HG03378 (cell line): ENCODE results near the gene PPP2R2D.
"Not testable (repeated sequence)": the region's sequence is repeated elsewhere in the genome, so short reads cannot be mapped to it uniquely, and the experiment has no call there.

Source experiments
- ATAC-seq: cut with Tn5 transposase; IDR thresholded peaks from one replicate; pipeline ENCODE4 v1.9.1; 2021; ENCODE audit warnings: mild to moderate bottlenecking, moderate library complexity; ENCODE audit not compliant: unreplicated experiment

Gene PPP2R2D

DNA sequence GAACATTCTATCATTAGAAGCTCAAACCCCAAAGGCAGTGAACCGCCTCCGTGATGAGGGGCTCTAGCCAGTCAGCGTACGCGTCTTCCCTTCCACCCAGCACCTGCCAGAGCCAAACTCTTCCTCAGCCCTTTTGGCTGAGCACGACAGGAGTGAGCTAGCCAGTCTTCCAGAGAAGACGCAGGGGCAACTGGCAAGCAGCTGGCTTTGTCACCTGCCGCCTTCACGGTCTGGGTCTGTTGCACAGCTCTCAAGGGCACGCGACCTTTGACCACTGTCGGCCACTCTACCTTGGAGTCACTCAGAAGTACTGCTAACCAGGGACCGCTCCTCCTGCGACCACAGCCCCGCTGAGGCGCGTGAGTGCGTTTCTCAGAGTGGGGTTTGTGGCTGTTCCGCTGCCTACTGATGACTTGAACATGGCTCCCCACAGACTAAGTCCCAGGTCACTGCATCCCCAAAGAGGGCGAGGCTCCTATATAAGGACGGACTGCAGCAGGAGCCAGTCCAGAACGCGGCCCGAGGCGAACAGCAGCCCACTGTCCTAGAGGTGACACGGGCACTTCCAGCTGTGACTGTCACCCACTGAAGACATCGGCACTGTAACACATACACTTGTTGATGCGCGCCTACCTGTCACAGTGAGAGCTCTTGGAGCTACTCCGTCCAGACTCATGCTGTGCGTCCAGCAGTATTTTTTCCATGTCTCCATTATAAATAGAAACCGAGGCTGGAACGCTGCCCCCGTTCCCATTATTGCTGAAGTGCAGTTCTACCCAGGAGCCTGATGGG, 72.5 kb downstream of the PPP2R2D start:
- ATAC-seq: no peak

DNA sequence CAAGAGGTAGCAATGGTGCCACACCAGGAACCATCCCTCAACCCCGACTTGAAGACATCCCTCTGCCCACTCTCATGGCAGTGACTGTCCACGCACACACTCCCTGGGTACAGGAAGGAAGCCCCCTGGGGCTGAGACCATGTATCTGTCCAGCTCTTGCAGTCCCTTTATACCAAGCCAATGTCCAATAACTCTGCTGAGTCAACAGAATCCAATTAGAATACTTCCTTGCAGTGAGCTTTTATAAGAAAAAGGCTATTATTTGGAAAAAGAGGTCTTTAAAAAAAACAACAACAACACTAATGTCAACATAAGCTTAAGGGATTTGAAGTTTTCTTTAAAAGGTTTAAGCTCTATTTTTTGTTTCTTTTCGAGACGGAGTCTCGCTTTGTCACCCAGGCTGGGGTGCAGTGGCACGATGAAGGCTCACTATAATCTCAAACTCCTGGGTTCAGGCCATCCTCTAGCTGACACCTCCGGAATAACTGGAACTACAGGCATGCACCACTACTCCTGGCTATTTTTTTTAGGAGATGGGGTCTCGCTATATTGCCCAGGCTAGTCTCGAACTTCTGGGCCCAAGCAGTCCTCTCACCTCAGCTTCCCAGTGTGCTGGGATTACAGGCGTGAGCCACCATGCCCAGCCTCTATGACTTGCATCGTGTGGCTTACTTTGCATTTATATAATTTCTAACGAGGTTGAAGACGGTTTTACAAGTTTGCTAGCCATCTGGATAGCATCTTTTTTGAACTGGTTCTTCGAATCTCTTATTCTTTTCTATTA, 73.4 kb downstream of the PPP2R2D start:
- ATAC-seq: no peak

DNA sequence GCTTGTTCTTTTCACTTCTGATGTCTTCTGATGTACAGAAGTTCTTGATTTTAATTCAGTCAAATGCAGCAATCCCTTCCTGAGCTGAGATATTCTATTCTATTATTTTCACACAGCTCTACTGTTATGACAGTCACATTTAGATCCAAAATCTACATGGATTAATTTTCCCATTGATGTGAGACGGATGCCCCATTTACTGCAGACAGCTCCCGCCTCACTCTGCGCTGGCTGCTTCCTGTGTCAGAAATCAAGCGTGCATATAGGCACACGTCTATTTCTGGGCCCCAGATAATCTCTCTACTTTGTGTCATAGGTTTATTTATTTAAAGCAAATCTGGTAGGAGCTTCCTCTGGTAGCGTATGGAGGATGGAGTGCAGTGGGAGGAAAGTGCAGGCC, 74.2 kb downstream of the PPP2R2D start:
- no peak for ATAC-seq

DNA sequence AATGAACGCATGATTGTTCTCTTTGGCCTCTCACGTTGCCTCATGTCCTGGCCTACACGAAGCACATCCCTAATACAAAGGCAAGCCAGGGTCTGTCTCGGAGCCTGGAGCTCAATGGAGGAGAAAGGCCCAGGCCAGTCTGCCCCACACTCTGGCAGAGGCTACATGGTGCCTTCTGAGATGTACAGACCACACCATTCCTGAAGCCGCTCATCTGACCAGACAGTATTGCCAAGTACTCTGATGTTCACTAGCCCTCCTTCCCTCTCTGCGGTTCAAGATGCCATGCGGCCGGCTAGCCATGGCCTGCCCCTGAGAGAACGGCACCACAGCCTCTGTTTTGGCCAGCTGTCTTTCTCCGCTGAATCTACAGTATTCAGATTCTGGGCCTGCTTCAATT, 75.0 kb downstream of the PPP2R2D start:
- ATAC-seq: no peak

GRCh38 chr10:131977323-131978096, 76.7 kb downstream of the PPP2R2D start:
- ATAC-seq: no peak

- ATAC-seq: no peak
Observed at GRCh38 chr10:131978366-131978765, 77.6 kb downstream of the PPP2R2D start.

GRCh38 chr10:131978851-131979250, 78.0 kb downstream of the PPP2R2D start:
- ATAC-seq: no peak

- no peak for ATAC-seq
Observed at GRCh38 chr10:131979336-131979735, 78.5 kb downstream of the PPP2R2D start.

GRCh38 chr10:131979821-131980270, 79.0 kb downstream of the PPP2R2D start:
- no peak for ATAC-seq

GRCh38 chr10:131980321-131980720, 79.5 kb downstream of the PPP2R2D start:
- ATAC-seq: no peak

DNA sequence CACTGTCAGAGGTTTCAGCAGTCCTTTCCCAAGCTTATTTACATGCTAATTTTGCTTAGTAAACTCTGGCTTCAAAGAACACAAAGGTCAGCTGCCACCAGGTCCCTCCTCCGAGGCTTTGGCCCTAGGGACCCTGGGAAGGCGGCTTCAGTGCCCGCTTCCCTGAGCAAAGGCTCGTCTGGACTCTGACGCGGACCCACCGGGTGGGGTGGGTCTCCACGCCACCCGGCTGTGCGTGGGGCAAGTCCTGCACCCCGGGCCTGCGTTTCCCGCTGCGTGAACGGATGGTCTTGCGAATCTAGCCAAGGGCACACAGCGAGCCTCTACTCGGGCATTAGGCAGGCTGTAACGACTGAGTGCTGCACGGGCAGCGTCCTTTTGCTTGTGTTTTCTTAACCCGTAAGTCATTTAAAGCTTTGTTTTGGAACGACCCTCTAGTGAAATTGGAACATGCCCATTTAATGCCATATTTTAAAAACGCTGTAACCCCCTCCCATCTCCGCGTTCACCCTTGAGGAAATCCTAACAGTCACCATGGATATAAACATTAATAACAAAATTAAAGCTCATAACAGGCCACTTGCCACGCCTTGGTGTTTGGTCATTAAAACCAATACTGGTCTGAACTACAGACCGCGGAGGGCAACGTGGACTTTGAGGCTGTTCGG, 80.1 kb downstream of the PPP2R2D start:
- ATAC-seq: no peak

DNA sequence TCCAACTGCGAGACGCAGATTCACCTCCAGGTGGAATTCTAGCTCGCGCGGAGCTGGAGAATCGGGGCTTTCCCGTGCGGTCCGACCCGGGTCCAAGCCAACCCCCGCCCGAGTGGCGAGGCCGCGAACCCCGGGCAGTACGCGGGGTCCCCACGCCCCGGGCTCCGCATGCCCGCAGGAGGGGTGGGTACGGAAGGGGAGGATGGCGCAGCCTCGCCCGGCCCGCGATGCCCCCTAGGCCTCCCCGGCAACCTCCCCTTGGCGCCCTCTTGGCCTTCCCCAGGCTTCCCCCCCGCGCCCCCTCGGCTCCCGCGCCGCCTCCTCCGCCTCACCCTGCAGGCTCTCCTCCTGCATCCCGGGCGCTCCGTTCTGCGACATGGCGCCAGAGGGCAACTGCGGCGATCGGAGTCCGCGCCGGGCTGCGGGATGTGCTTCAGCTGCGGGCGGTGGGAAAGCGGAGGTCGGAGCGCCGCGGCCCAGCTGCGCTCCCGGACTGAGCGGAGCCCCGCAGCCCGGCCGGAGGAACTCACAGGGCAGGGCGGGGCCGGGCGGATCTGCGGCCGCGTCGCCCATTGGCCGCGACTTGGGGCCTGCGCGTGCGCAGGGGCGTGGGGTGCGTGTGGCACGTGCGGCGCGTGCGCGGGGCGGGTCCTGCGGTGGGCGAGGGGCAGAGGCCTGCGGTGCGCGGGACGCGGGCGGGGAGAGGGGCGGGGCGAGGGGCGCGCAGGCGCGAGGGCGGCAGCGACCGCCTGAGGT, 80.8 kb downstream of the PPP2R2D start, which contains the start of gene BNIP3:
TSS of gene BNIP3 (minus strand) at position 495 of the 756 bp plus-strand sequence. CDS start at position 378, 117 bp downstream.
- ATAC-seq: peak; percentile 68

- ATAC-seq: peak; percentile 27
Observed at GRCh38 chr10:131982185-131982756, 81.5 kb downstream of the PPP2R2D start.

DNA sequence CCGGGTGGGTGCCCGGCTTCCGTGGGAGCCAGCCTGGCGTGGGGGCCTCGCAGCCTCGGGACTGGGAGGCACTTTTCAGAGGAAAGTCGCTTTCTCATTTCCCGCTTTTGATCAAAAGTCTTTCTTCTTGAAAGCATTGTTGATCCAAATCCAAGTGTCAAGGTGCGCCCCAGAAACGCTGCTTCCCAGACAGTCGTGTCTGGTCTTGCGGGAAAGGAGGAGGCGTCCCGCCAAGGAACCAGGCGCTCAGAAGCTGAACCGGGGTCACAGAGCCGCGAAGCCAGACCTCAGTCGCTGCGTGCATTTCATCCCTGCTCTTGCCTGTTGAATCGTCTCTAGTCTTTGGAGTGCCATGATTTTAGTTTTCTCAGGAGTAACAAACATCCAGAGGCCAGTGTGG, 82.0 kb downstream of the PPP2R2D start:
- ATAC-seq: no peak

- ATAC-seq: no peak
Observed at GRCh38 chr10:131983780-131984179, 83.0 kb downstream of the PPP2R2D start.

DNA sequence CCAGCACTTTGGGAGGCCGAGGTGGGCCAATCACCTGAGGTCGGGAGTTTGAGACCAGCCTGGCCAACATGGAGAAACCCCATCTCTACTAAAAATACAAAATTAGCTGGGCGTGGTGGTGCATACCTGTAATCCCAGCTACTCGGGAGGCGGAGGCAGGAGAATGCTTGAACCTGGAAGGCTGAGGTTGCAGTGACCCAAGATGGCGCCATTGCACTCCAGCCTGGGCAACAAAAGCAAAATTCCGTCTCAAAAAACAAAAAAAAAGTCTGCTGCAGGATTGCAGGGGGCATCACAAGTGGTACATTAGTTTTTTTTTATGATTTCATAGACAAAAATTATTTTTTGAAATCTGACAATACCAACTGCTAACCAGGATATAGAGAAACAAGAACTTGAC, 86.0 kb downstream of the PPP2R2D start:
- not testable (repeated sequence) for ATAC-seq

DNA sequence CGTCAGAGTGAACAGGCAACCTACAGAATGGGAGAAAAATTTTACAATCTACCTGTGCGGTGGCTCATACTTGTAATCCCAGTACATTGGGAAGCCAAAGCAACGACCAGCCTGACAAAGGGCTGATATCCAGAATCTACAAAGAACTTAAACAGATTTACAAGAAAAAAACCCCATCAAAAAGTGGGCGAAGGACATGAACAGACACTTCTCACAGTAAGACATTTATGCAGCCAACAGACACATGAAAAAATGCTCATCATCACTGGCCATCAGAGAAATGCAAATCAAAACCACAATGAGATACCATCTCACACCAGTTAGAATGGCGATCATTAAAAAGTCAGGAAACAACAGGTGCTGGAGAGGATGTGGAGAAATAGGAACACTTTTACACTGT, 86.5 kb downstream of the PPP2R2D start:
- ATAC-seq: not testable (repeated sequence)

DNA sequence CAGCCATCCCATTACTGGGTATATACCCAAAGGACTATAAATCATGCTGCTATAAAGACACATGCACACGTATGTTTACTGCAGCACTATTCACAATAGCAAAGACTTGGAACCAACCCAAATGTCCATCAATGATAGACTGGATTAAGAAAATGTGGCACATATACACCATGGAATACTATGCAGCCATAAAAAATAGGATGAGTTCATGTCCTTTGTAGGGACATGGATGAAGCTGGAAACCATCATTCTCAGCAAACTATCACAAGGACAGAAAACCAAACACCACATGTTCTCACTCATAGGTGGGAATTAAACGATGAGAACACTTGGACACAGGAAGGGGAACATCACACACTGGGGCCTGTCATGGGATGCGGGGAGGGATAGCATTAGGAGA, 87.0 kb downstream of the PPP2R2D start:
- ATAC-seq: not testable (repeated sequence)

DNA sequence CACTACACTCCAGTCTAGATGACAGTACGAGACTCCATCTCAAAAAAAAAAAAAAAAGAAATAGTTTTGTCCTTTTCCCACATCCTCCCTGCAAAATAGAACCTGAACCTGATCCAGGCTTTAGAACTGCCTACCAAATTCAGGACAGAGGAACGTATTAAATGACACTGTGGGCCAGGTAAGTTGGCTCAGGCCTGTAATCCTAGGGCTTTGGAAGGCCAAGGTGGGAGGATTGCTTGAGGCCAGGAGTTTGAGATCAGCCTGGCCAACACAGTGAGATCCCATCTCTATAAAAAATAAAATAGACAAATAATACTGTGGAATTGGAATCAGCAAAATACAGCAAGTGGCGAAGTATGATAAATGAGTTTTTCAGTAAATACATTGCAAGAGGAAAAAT, 90.9 kb downstream of the PPP2R2D start:
- no peak for ATAC-seq

- ATAC-seq: no peak
Observed at GRCh38 chr10:131993275-131993674, 92.5 kb downstream of the PPP2R2D start.
